Endodermal cell (in vitro differentiated cells): ENCODE data around the gene ISG20L2. TPM values are rescaled to one million over a fixed set of nuclear protein-coding genes. Genes with fewer than 3 reads are reported as not detected.

ENCODE experiments used
- DNase-seq: peaks from one replicate; pipeline ENCODE4 v3.0.0-alpha.2; 2017
- H3K27ac ChIP-seq: 2 replicates; pipeline ENCODE4 v1.5.1; 2013; ENCODE audit warnings: mild to moderate bottlenecking, low read depth, low read length, moderate library complexity
- H3K27me3 ChIP-seq: 2 replicates; pipeline ENCODE4 v1.6.1; 2013; ENCODE audit warnings: mild to moderate bottlenecking, low read length, moderate library complexity; ENCODE audit not compliant: insufficient read depth, control insufficient read depth, poor library complexity, severe bottlenecking
- H3K36me3 ChIP-seq: 2 replicates; pipeline ENCODE4 v1.7.0; 2013; ENCODE audit warnings: mild to moderate bottlenecking, low read length, moderate library complexity; ENCODE audit not compliant: control insufficient read depth, insufficient read depth
- H3K4me1 ChIP-seq: one replicate; pipeline ENCODE4 v1.7.0; 2013; ENCODE audit warnings: low read length; ENCODE audit not compliant: control insufficient read depth, insufficient read depth
- H3K4me3 ChIP-seq: 2 replicates; pipeline ENCODE4 v1.5.1; 2013; ENCODE audit warnings: mild to moderate bottlenecking, low read length, moderate library complexity
- H3K9ac ChIP-seq: 2 replicates; pipeline ENCODE4 v1.6.1; 2013; ENCODE audit warnings: mild to moderate bottlenecking, low read length, moderate library complexity; ENCODE audit not compliant: poor library complexity, severe bottlenecking; ENCODE audit errors: extremely low read depth
- H3K9me3 ChIP-seq: 2 replicates; pipeline ENCODE4 v1.6.1; 2013; ENCODE audit warnings: mild to moderate bottlenecking, low read length, moderate library complexity; ENCODE audit not compliant: control insufficient read depth
- H3K27ac Mint-ChIP-seq: 2 replicates; pipeline ENCODE4 v1.8.0; 2020; ENCODE audit warnings: mixed read lengths
- H3K27me3 Mint-ChIP-seq: 2 replicates; pipeline ENCODE4 v1.8.0; 2021; ENCODE audit warnings: mild to moderate bottlenecking, mixed read lengths; ENCODE audit not compliant: insufficient read depth
- H3K36me3 Mint-ChIP-seq: 2 replicates; pipeline ENCODE4 v1.8.0; 2020; ENCODE audit warnings: low read depth, mixed read lengths
- H3K4me1 Mint-ChIP-seq: 2 replicates; pipeline ENCODE4 v1.8.0; 2020; ENCODE audit warnings: mixed read lengths
- H3K4me3 Mint-ChIP-seq: 2 replicates; pipeline ENCODE4 v1.8.0; 2020; ENCODE audit warnings: mild to moderate bottlenecking, moderate library complexity, mixed read lengths
- H3K9me3 Mint-ChIP-seq: 2 replicates; pipeline ENCODE4 v1.8.0; 2020; ENCODE audit warnings: mild to moderate bottlenecking, mixed read lengths
- WGBS, 2 experiments: methylation state at CpG; one replicate each; pipeline versions ENCODE4 v1.1.5 to v1.1.7; 2013; ENCODE audit warnings: missing lambda C conversion rate in 2 of 2, mixed read lengths in 1 of 2; ENCODE audit not compliant: insufficient coverage in 1 of 2, insufficient read length in 1 of 2; 5-methylcytosine and 5-hydroxymethylcytosine counted together
- total RNA-seq, 2 donors: library from RNA; stranded (reverse); fragmentation: NEBNext Ultra II Directional in 1 of 2; extraction: Animal tissue kit (Norgen Biotek cat#: 25700) in 1 of 2; gene quantifications; 2 replicates in 1 of 2; 3 replicates in 1 of 2; pipeline ENCODE4 v1.2.1, GENCODE V29; 2021
- TF ChIP-seq, protein P1 (sequence below): fragments of 200-600 bp; sonication (generic); conservative IDR thresholded peaks from 2 replicates; pipeline ENCODE4 v1.5.0; 2021; ENCODE audit warnings: antibody characterized with exemption, mild to moderate bottlenecking

ISG20L2 gene
- total RNA-seq, 2 donors from 2014 or later: 37.2 to 39.9 TPM

DNA sequence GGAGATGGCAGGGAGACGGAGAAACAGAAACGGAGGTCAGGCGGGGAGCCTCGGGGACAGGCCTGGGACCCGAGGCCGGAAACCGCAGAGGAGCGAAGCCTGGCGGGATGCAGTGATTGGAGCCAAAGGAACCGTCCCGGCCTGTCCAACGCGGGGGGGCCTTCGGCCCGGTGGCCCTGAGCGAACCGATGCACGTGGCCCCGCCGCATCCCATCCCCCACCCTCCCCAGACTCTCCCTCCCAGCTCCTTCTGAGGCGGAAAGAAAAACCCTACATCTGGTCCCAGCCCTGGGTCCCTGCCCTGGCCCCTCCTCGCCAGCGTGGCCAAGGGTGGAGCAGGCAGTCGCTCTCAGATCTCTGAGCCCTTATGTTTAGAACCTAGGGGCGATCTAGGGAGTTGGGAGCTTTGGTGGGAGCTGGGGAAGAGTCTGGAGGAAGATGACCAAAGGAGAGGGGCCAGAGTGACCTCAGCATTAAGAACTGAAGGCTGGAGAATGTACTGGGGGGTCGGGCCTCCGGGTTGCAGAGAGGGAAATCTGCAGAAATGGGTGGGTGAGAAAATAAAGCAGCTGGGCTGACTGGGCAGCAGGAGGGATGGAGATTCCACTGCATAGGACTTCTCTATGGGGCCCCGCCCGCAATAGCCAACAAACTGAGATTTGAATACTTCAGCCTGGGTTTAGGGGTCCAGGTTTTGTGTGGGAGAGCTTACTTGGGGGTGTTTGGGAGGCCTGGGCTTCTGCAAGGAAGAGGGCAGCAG lies 21.7 kb downstream of the ISG20L2 start:
- peak overlapping the region; percentile 72 for H3K4me3 Mint-ChIP-seq
- Histone ChIP-seq H3K9ac (peak overlapping the region; percentile 54), H3K4me1 (peaks cover 24% of the 10 kb centered on the region), H3K27ac (peak overlapping the region; percentile 71), H3K9me3 (no peaks in the 10 kb centered on the region), H3K4me3 (peak overlapping the region; percentile 91), H3K27me3 (no peaks in the 10 kb centered on the region), H3K36me3 (no peaks in the 10 kb centered on the region)
- H3K4me1 Mint-ChIP-seq: peaks cover 62% of the 10 kb centered on the region
- H3K9me3 Mint-ChIP-seq: no peaks in the 10 kb centered on the region
- peak overlapping the region; percentile 94 for H3K27ac Mint-ChIP-seq
- TF ChIP-seq, protein P1, sequence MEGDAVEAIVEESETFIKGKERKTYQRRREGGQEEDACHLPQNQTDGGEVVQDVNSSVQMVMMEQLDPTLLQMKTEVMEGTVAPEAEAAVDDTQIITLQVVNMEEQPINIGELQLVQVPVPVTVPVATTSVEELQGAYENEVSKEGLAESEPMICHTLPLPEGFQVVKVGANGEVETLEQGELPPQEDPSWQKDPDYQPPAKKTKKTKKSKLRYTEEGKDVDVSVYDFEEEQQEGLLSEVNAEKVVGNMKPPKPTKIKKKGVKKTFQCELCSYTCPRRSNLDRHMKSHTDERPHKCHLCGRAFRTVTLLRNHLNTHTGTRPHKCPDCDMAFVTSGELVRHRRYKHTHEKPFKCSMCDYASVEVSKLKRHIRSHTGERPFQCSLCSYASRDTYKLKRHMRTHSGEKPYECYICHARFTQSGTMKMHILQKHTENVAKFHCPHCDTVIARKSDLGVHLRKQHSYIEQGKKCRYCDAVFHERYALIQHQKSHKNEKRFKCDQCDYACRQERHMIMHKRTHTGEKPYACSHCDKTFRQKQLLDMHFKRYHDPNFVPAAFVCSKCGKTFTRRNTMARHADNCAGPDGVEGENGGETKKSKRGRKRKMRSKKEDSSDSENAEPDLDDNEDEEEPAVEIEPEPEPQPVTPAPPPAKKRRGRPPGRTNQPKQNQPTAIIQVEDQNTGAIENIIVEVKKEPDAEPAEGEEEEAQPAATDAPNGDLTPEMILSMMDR: no peak
- H3K27me3 Mint-ChIP-seq: peaks cover 39% of the 10 kb centered on the region
- WGBS, 2 experiments: 4 to 9% methylated on average over 13 to 29 of the region's 29 CpGs
- DNase-seq: peak; percentile 90
- peaks cover 5% of the 10 kb centered on the region for H3K36me3 Mint-ChIP-seq

DNA sequence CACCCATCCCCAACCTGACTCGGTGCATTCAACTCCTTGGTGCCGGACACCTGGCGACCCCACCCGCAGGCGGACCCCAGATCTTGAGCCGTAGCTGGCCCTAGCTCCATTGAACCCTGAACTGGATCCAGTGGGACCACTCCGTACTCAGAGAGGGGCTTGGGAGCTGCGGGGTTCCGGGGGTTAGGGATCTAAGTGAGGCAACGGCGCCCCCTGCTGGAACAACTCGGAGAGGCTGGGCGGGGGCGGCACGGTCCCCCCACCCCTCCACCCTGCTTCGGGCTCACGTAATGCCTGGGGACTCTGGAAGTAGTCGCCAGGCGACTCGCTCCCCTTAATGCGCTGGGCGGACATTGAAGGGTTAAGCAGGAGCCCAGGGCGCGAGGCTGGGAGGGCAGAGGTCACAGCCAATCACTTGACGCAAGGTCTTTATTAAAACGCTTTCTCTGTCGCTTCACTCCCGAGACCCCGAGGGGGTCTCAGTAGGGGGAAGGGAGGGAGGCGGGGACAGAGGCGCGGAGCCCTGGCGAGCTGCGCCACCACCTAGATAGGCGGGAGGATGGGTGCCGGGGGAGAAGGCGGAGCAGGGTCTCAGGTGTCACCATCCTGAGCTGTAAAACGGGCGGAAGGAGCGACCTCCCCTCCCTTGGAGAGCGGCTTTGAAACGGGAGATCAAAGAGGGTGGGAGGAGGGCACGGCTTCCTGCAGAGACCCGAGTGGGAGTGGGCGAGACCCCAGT lies 22.5 kb downstream of the ISG20L2 start:
- peak; percentile 97 for DNase-seq
- Mint-ChIP-seq H3K27ac (peak overlapping the region; percentile 94), H3K36me3 (peaks cover 9% of the 10 kb centered on the region), H3K4me3 (peak overlapping the region; percentile 72), H3K9me3 (no peaks in the 10 kb centered on the region), H3K4me1 (peaks cover 61% of the 10 kb centered on the region), H3K27me3 (peaks cover 47% of the 10 kb centered on the region)
- H3K4me3 ChIP-seq: peak overlapping the region; percentile 91
- H3K9ac ChIP-seq: peak overlapping the region; percentile 54
- no peaks in the 10 kb centered on the region for H3K9me3 ChIP-seq
- TF ChIP-seq, protein P1: peak; percentile 98
- H3K4me1 ChIP-seq: peaks cover 24% of the 10 kb centered on the region
- no peaks in the 10 kb centered on the region for H3K36me3 ChIP-seq
- H3K27ac ChIP-seq: peak overlapping the region; percentile 71
- H3K27me3 ChIP-seq: no peaks in the 10 kb centered on the region
- 0 to 3% methylated on average over 23 to 45 of the region's 45 CpGs for WGBS, 2 experiments

DNA sequence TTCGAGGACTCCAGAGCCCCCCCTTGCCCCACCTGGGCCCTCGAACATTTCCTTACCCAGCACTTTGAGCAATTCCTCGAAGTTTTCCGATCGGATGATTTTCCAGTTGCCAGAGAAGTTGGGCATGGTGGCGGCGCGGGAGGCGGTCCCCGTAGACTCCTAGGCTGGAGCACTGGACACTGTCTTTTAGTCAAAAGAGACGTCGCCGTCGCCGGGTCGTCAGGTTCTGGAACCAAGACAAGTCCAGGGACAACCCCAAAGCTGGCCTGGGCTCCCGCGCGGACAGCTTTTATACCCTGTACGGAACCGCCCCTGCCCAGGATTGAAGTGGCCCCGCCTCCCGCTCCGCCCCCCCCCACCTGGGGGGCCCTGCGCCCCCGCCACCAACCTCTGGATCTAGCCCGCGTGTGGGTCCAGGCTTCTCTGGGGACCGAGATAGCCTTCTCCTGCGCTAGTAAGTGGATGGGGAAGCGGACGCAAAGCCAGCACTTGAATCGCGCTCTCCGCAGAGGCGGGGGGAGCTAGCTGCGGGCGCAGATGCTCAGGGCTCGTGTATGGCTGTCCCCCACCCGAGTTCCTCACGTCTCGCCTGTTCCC lies 23.1 kb downstream of the ISG20L2 start, which contains the start of gene CRABP2:
CRABP2 (minus strand) TSS at position 263 of the 597 bp plus-strand sequence; CDS start at position 126, 137 bp downstream.
- WGBS, 2 experiments: 0 to 2% methylated on average over 13 to 42 of the region's 42 CpGs
- H3K4me1 Mint-ChIP-seq: peaks cover 59% of the 10 kb centered on the region
- H3K27ac ChIP-seq: peak within 1 kb of the TSS; percentile 71
- peaks cover 20% of the 10 kb centered on the region for H3K4me1 ChIP-seq
- H3K27me3 ChIP-seq: no peaks in the 10 kb centered on the region
- peaks cover 16% of the 10 kb centered on the region for H3K36me3 Mint-ChIP-seq
- no peaks in the 10 kb centered on the region for H3K9me3 Mint-ChIP-seq
- no peak for DNase-seq
- H3K9ac ChIP-seq: peak within 1 kb of the TSS; percentile 54
- peaks cover 53% of the 10 kb centered on the region for H3K27me3 Mint-ChIP-seq
- TF ChIP-seq, protein P1: no peak
- H3K27ac Mint-ChIP-seq: peak within 1 kb of the TSS; percentile 94
- H3K4me3 Mint-ChIP-seq: peak within 1 kb of the TSS; percentile 72
- H3K36me3 ChIP-seq: peaks cover 3% of the 10 kb centered on the region
- H3K4me3 ChIP-seq: peak within 1 kb of the TSS; percentile 91
- no peaks in the 10 kb centered on the region for H3K9me3 ChIP-seq
